Natural killer cell (primary cell): ENCODE data around the gene TEX14. TPM values are rescaled to one million over a fixed set of nuclear protein-coding genes. Genes with fewer than 3 reads are reported as not detected.

Source experiments
- ATAC-seq, 3 donors: fragments of 150-1000 bp in 2 of 3; fragments of 200-7000 bp in 1 of 3; cut with Tn5 transposase; 1 replicate in 1 of 3; 2 replicates in 2 of 3; pipeline ENCODE4 v1.10.0; 2021; ENCODE audit warnings: mild to moderate bottlenecking in 2 of 3, moderate library complexity in 2 of 3
- DNase-seq, 2 donors: peaks; one replicate each; pipeline versions ENCODE4 v3.0.0 to v3.0.0-alpha.2; 2013 to 2021; ENCODE audit warnings: mixed read lengths in 1 of 2
- H3K27ac ChIP-seq: one replicate; pipeline ENCODE4 v1.5.1; 2013; ENCODE audit warnings: mild to moderate bottlenecking, low read length
- H3K27me3 ChIP-seq: one replicate; pipeline ENCODE4 v1.6.1; 2013; ENCODE audit warnings: low read length; ENCODE audit not compliant: control insufficient read depth, insufficient read depth
- H3K36me3 ChIP-seq: one replicate; pipeline ENCODE4 v1.6.1; 2013; ENCODE audit warnings: low read length; ENCODE audit not compliant: control insufficient read depth, insufficient read depth
- H3K4me1 ChIP-seq: one replicate; pipeline ENCODE4 v1.6.1; 2013; ENCODE audit warnings: low read length; ENCODE audit not compliant: control insufficient read depth, insufficient read depth
- H3K4me3 ChIP-seq: one replicate; pipeline ENCODE4 v1.5.1; 2013; ENCODE audit warnings: low read length
- H3K9me3 ChIP-seq: one replicate; pipeline ENCODE4 v1.6.1; 2013; ENCODE audit warnings: low read length; ENCODE audit not compliant: control insufficient read depth, insufficient read depth
- H3K27ac Mint-ChIP-seq, 2 donors: one replicate each; pipeline ENCODE4 v1.8.0; 2022; ENCODE audit warnings: mild to moderate bottlenecking in 2 of 2, mixed read lengths in 2 of 2, moderate library complexity in 1 of 2
- H3K27me3 Mint-ChIP-seq, 2 donors: one replicate each; pipeline ENCODE4 v1.8.0; 2022; ENCODE audit warnings: low read depth in 2 of 2, mixed read lengths in 2 of 2
- H3K36me3 Mint-ChIP-seq: one replicate; pipeline ENCODE4 v1.8.0; 2022; ENCODE audit warnings: mixed read lengths
- H3K4me1 Mint-ChIP-seq, 2 donors: one replicate each; pipeline ENCODE4 v1.8.0; 2022; ENCODE audit warnings: mixed read lengths in 2 of 2
- H3K4me3 Mint-ChIP-seq: one replicate; pipeline ENCODE4 v1.8.0; 2022; ENCODE audit warnings: mild to moderate bottlenecking, moderate library complexity, mixed read lengths
- H3K9me3 Mint-ChIP-seq, 2 donors: one replicate each; pipeline ENCODE4 v1.8.0; 2022; ENCODE audit warnings: mixed read lengths in 2 of 2
- CTCF ChIP-seq: fragments of 200-600 bp; IDR thresholded peaks from one replicate; pipeline ENCODE4 v1.8.0; 2022; ENCODE audit warnings: antibody characterized with exemption
- WGBS: methylation state at CpG from one replicate; pipeline ENCODE4 v1.1.7; 2013; ENCODE audit warnings: missing lambda C conversion rate; ENCODE audit not compliant: insufficient coverage; 5-methylcytosine and 5-hydroxymethylcytosine counted together
- intact Hi-C: fragments of 100-400 bp; cut with micrococcal nuclease; formaldehyde crosslinking; loops from one replicate; pipeline ENCODE4 v1.14.2; 2022
- total RNA-seq, 4 donors: library from RNA; stranded (reverse); fragments of 120-200 nt in 1 of 4; gene quantifications; one replicate each; pipeline versions ENCODE4 v1.2.3 to v1.2.4, GENCODE V29; 2013 to 2022

Gene TEX14
- total RNA-seq, 3 donors from 2014 or later (not counting 1 experiment from before 2014, with no cell fraction given), result 0.29 to 1.1 (median 0.89) TPM

- Histone ChIP-seq H3K36me3 (no peaks in the 10 kb centered on the region), H3K4me1 (no peaks in the 10 kb centered on the region), H3K27me3 (no peaks in the 10 kb centered on the region), H3K9me3 (no peaks in the 10 kb centered on the region), H3K27ac (no peak overlapping the region), H3K4me3 (no peak overlapping the region)
- no peak for TF ChIP-seq CTCF
- no peak for DNase-seq
- Mint-ChIP-seq H3K4me1 (no peaks in the 10 kb centered on the region), H3K27me3 (no peaks in the 10 kb centered on the region), H3K9me3 (no peaks in the 10 kb centered on the region), H3K27ac (no peak overlapping the region), H3K4me3 (no peak overlapping the region), H3K36me3 (no peaks in the 10 kb centered on the region)
- WGBS, result 100% methylated on average over 1 of the region's 1 CpG
- intact Hi-C loops, result no loop called here
- no peak for ATAC-seq
Measured at GRCh38 chr17:58568044-58568799, 123.6 kb downstream of the TEX14 start.

- Mint-ChIP-seq H3K27ac (no peak overlapping the region), H3K9me3 (no peaks in the 10 kb centered on the region), H3K27me3 (peaks cover 0 to under 1% of the 10 kb centered on the region in 2 donors), H3K4me3 (no peak overlapping the region), H3K36me3 (no peaks in the 10 kb centered on the region), H3K4me1 (no peaks in the 10 kb centered on the region)
- TF ChIP-seq CTCF, result no peak
- intact Hi-C loops, result no loop called here
- no peak overlapping the region for H3K4me3 ChIP-seq
- H3K27ac ChIP-seq, result no peak overlapping the region
- no peaks in the 10 kb centered on the region for H3K36me3 ChIP-seq
- DNase-seq, result no peak
- H3K27me3 ChIP-seq, result no peaks in the 10 kb centered on the region
- H3K4me1 ChIP-seq, result no peaks in the 10 kb centered on the region
- 84% methylated on average over 7 of the region's 8 CpGs for WGBS
- no peaks in the 10 kb centered on the region for H3K9me3 ChIP-seq
- ATAC-seq, result no peak
Measured at GRCh38 chr17:58565389-58566311, 126.2 kb downstream of the TEX14 start.

GRCh38 chr17:58564971-58565370 is 126.9 kb downstream of the TEX14 start:
- Mint-ChIP-seq H3K4me3 (no peak overlapping the region), H3K4me1 (no peaks in the 10 kb centered on the region), H3K27ac (no peak overlapping the region), H3K36me3 (no peaks in the 10 kb centered on the region), H3K27me3 (peaks cover 0 to 4% of the 10 kb centered on the region in 2 donors), H3K9me3 (no peaks in the 10 kb centered on the region)
- DNase-seq (no peak), ATAC-seq (no peak)
- Histone ChIP-seq H3K4me3 (no peak overlapping the region), H3K27ac (no peak overlapping the region), H3K4me1 (no peaks in the 10 kb centered on the region), H3K36me3 (no peaks in the 10 kb centered on the region), H3K27me3 (no peaks in the 10 kb centered on the region), H3K9me3 (no peaks in the 10 kb centered on the region)
- intact Hi-C loops, result no loop called here
- WGBS, result 80% methylated on average over 1 of the region's 1 CpG
- no peak for TF ChIP-seq CTCF
